GM19468 (cell line): Measurements from ENCODE around the gene OSGIN1.

Experiments
- ATAC-seq: cut with Tn5 transposase; IDR thresholded peaks from one replicate; pipeline ENCODE4 v1.9.1; 2021; ENCODE audit warnings: mild to moderate bottlenecking, moderate library complexity, moderate number of reproducible peaks; ENCODE audit not compliant: unreplicated experiment; ENCODE audit errors: extremely low read depth

The OSGIN1 gene

GRCh38 chr16:83968891-83969649 lies 16.0 kb downstream of the OSGIN1 start:
- ATAC-seq, result no peak

- ATAC-seq, result no peak
Measured at GRCh38 chr16:83969771-83970429, 16.9 kb downstream of the OSGIN1 start.

- no peak for ATAC-seq
Measured at GRCh38 chr16:83970430-83970815, 17.4 kb downstream of the OSGIN1 start.

- no peak for ATAC-seq
Measured at GRCh38 chr16:83971165-83972130, 18.4 kb downstream of the OSGIN1 start.

GRCh38 chr16:83972256-83973008 lies 19.4 kb downstream of the OSGIN1 start:
- ATAC-seq, result no peak

GRCh38 chr16:83973077-83973476 lies 20.0 kb downstream of the OSGIN1 start:
- no peak for ATAC-seq

GRCh38 chr16:83973581-83974385 lies 20.7 kb downstream of the OSGIN1 start:
- no peak for ATAC-seq

- no peak for ATAC-seq
Measured at GRCh38 chr16:83974475-83974874, 21.4 kb downstream of the OSGIN1 start.

GRCh38 chr16:83975590-83976260 lies 22.7 kb downstream of the OSGIN1 start:
- ATAC-seq, result no peak

GRCh38 chr16:83977056-83977815 lies 24.2 kb downstream of the OSGIN1 start:
- no peak for ATAC-seq

- no peak for ATAC-seq
Measured at GRCh38 chr16:83978401-83978904, 25.4 kb downstream of the OSGIN1 start.

GRCh38 chr16:83979441-83979840 lies 26.4 kb downstream of the OSGIN1 start:
- ATAC-seq, result no peak

- ATAC-seq, result no peak
Measured at GRCh38 chr16:83980794-83981193, 27.8 kb downstream of the OSGIN1 start.

GRCh38 chr16:83981799-83982198 lies 28.8 kb downstream of the OSGIN1 start:
- no peak for ATAC-seq

GRCh38 chr16:83983491-83983890 lies 30.5 kb downstream of the OSGIN1 start:
- ATAC-seq, result no peak

- ATAC-seq, result no peak
Measured at GRCh38 chr16:83989300-83989699, 36.3 kb downstream of the OSGIN1 start.

GRCh38 chr16:83990492-83990891 lies 37.5 kb downstream of the OSGIN1 start:
- ATAC-seq, result no peak

- no peak for ATAC-seq
Measured at GRCh38 chr16:83992624-83993023, 39.6 kb downstream of the OSGIN1 start.
